Panc1 (cell line): ENCODE data around the gene POLR2C. TPM values are rescaled to one million over a fixed set of nuclear protein-coding genes. Genes with fewer than 3 reads are reported as not detected.

Experiments used
- ATAC-seq: fragments of 200-7000 bp; cut with Tn5 transposase; 2 replicates; pipeline ENCODE4 v1.9.1; 2020; ENCODE audit warnings: mild to moderate bottlenecking, moderate library complexity
- BruUV-seq: library from RNA; stranded (reverse); fragments of 400-500 nt; replicated peaks from 2 replicates; lab custom pipeline; 2021; lab: Mats Ljungman, UMichigan
- CTCF ChIA-PET: fragments of 300-600 bp; sonication (Branson Sonifier 250); formaldehyde crosslinking; loops from one replicate; lab custom pipeline; 2022; ENCODE audit warnings: antibody characterized with exemption; lab: Charles Lee
- POLR2A ChIA-PET: fragments of 300-600 bp; sonication (Branson Sonifier 250); formaldehyde crosslinking; loops from one replicate; lab custom pipeline; 2022; ENCODE audit warnings: antibody characterized with exemption; lab: Charles Lee
- DNase-seq: peaks from one replicate; pipeline ENCODE4 v3.0.0-alpha.2; 2010; ENCODE audit warnings: low read depth, low spot score
- H3K27ac ChIP-seq: 2 replicates; pipeline ENCODE4 v1.5.1; 2011; ENCODE audit warnings: mild to moderate bottlenecking, low read length, inconsistent platforms
- H3K27me3 ChIP-seq: fragments of 200-500 bp; sonication (Bioruptor generic); 2 replicates; pipeline ENCODE4 v1.6.0; 2014; ENCODE audit warnings: low read length, inconsistent platforms; ENCODE audit not compliant: control insufficient read depth, insufficient read depth
- H3K36me3 ChIP-seq: fragments of 200-500 bp; sonication (Bioruptor generic); 2 replicates; pipeline ENCODE4 v1.5.1; 2014; ENCODE audit warnings: inconsistent platforms, mild to moderate bottlenecking, low read length, moderate library complexity; ENCODE audit not compliant: control insufficient read depth, insufficient read depth
- H3K4me1 ChIP-seq: 2 replicates; pipeline ENCODE4 v1.5.1; 2011; ENCODE audit warnings: inconsistent platforms, mild to moderate bottlenecking, low read length, moderate library complexity; ENCODE audit not compliant: control insufficient read depth, insufficient read depth
- H3K4me3 ChIP-seq, 2 experiments: 2 replicates each; pipeline ENCODE4 v1.5.1; 2011 to 2012; ENCODE audit warnings: low read depth in 2 of 2, low read length in 2 of 2, mild to moderate bottlenecking in 2 of 2, inconsistent platforms in 1 of 2, moderate library complexity in 1 of 2
- H3K9me3 ChIP-seq: fragments of 200-500 bp; sonication (Bioruptor generic); 2 replicates; pipeline ENCODE4 v1.5.1; 2014; ENCODE audit warnings: low read depth, mild to moderate bottlenecking, inconsistent platforms, low read length, moderate library complexity; ENCODE audit not compliant: control insufficient read depth, insufficient read depth
- POLR2AphosphoS5 ChIP-seq: IDR thresholded peaks from 2 replicates; pipeline ENCODE4 v1.6.1; 2012; ENCODE audit warnings: mild to moderate bottlenecking, low read depth, low read length, moderate library complexity
- SIN3A ChIP-seq: IDR thresholded peaks from 2 replicates; pipeline ENCODE4 v1.6.1; 2012; ENCODE audit warnings: low read depth, mild to moderate bottlenecking, low read length, moderate library complexity, borderline replicate concordance; ENCODE audit not compliant: insufficient read depth
- TCF7L2 ChIP-seq: IDR thresholded peaks from 2 replicates; pipeline ENCODE4 v1.6.1; 2011; ENCODE audit warnings: mild to moderate bottlenecking, low read depth, low read length, inconsistent platforms
- in situ Hi-C: cut with HindIII; loops from 2 replicates; pipeline ENCODE4 v1.10.0; 2016; ENCODE audit warnings: low sequenced_read_pairs, low pct_unique_long_range_greater_than_20kb
- intact Hi-C: fragments of 100-400 bp; cut with micrococcal nuclease; formaldehyde crosslinking; loops from one replicate; pipeline ENCODE4 v1.10.0; 2022; ENCODE audit not compliant: unreplicated experiment
- total RNA-seq: library from RNA; stranded (reverse); gene quantifications from one replicate; pipeline ENCODE4 v1.2.1, GENCODE V29; 2021; ENCODE audit not compliant: unreplicated experiment
- TF ChIP-seq, protein P1 (sequence below): fragments of 450-650 bp; IDR thresholded peaks from 2 replicates; pipeline ENCODE4 v1.5.1; 2017; ENCODE audit warnings: mild to moderate bottlenecking
- TF ChIP-seq, protein P2 (sequence below), 2 experiments: IDR thresholded peaks; 2 replicates each; pipeline ENCODE4 v1.6.1; 2011 to 2012; ENCODE audit warnings: low read depth in 2 of 2, control low read depth in 1 of 2, low read length in 1 of 2, mild to moderate bottlenecking in 1 of 2, moderate library complexity in 1 of 2; ENCODE audit not compliant: insufficient read depth in 1 of 2

POLR2C gene
- total RNA-seq, 1 experiment from 2014 or later: 53.9 TPM

DNA sequence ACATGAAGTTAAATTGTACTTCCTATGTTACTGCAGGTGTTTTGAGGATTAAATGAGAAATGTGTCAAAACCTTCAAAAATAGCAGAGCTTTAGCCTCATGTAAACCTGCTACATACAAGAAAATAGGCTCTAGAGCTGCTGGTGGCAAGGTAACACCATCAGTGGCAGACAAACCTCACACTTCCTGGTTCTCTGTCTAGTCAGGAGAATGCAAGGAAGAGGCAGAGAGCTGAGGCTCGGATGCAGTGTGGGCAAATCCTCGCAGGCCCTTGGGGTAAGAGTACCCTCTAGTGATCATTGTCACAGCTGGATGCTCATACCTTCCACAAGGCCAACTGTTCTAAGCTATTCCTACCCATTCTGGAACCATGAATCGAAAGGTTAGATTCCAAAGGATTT lies 29.5 kb upstream of the POLR2C start:
- ATAC-seq: no peak
- BruUV-seq: no TSS peak
- ChIA-PET CTCF (no interaction called here), POLR2A (interaction anchor here (0.5 kb wide), 1 partner anchor 73 kb away, joined by 8 read pairs; no protein-coding TSS in a partner anchor)
- Histone ChIP-seq H3K4me1 (no peaks in the 10 kb centered on the region), H3K27ac (no peak overlapping the region), H3K9me3 (no peaks in the 10 kb centered on the region), H3K4me3 (no peak overlapping the region), H3K36me3 (peaks cover 21% of the 10 kb centered on the region), H3K27me3 (no peaks in the 10 kb centered on the region)
- intact Hi-C loops (no loop called here), in situ Hi-C loops (no loop called here)
- DNase-seq: no peak
- no peak for TF ChIP-seq TCF7L2
- TF ChIP-seq, protein P1, sequence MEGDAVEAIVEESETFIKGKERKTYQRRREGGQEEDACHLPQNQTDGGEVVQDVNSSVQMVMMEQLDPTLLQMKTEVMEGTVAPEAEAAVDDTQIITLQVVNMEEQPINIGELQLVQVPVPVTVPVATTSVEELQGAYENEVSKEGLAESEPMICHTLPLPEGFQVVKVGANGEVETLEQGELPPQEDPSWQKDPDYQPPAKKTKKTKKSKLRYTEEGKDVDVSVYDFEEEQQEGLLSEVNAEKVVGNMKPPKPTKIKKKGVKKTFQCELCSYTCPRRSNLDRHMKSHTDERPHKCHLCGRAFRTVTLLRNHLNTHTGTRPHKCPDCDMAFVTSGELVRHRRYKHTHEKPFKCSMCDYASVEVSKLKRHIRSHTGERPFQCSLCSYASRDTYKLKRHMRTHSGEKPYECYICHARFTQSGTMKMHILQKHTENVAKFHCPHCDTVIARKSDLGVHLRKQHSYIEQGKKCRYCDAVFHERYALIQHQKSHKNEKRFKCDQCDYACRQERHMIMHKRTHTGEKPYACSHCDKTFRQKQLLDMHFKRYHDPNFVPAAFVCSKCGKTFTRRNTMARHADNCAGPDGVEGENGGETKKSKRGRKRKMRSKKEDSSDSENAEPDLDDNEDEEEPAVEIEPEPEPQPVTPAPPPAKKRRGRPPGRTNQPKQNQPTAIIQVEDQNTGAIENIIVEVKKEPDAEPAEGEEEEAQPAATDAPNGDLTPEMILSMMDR: no peak
- no peak for TF ChIP-seq SIN3A
- TF ChIP-seq, protein P2, sequence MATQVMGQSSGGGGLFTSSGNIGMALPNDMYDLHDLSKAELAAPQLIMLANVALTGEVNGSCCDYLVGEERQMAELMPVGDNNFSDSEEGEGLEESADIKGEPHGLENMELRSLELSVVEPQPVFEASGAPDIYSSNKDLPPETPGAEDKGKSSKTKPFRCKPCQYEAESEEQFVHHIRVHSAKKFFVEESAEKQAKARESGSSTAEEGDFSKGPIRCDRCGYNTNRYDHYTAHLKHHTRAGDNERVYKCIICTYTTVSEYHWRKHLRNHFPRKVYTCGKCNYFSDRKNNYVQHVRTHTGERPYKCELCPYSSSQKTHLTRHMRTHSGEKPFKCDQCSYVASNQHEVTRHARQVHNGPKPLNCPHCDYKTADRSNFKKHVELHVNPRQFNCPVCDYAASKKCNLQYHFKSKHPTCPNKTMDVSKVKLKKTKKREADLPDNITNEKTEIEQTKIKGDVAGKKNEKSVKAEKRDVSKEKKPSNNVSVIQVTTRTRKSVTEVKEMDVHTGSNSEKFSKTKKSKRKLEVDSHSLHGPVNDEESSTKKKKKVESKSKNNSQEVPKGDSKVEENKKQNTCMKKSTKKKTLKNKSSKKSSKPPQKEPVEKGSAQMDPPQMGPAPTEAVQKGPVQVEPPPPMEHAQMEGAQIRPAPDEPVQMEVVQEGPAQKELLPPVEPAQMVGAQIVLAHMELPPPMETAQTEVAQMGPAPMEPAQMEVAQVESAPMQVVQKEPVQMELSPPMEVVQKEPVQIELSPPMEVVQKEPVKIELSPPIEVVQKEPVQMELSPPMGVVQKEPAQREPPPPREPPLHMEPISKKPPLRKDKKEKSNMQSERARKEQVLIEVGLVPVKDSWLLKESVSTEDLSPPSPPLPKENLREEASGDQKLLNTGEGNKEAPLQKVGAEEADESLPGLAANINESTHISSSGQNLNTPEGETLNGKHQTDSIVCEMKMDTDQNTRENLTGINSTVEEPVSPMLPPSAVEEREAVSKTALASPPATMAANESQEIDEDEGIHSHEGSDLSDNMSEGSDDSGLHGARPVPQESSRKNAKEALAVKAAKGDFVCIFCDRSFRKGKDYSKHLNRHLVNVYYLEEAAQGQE (IDR thresholded peaks at IDR 0.05; ENCODE audit: insufficient read depth in 1 of 2, low read depth in 2 of 2, low read length in 1 of 2): no peak
- TF ChIP-seq POLR2AphosphoS5: no peak

DNA sequence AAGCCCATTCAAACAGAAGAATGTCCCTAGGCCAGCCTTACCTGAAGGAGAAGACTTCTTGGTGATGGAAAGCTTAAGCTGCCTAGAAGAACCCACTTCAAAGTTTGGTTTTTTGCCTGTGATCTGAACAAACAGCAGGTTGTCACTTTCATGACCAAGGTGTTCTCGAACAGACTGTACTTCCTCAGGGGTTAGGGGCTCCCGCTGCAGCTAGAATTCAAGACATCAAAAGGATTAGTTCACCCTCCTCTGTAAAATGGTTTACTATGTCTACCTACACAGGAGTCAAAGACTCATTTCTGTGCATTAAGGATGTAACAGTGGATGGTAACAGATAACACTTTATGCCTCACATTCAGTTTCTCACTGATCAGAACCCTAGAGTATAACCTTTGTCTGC lies 28.5 kb upstream of the POLR2C start:
- H3K36me3 ChIP-seq: peaks cover 21% of the 10 kb centered on the region
- no peak for ATAC-seq
- CTCF ChIA-PET: no interaction called here

More for the DNA sequence above, 28.5 kb upstream of the POLR2C start:
- BruUV-seq: no TSS peak
- Histone ChIP-seq H3K4me3 (no peak overlapping the region), H3K4me1 (no peaks in the 10 kb centered on the region), H3K27ac (no peak overlapping the region), H3K9me3 (no peaks in the 10 kb centered on the region), H3K27me3 (no peaks in the 10 kb centered on the region)
- POLR2A ChIA-PET: interaction anchor here (0.5 kb wide), 1 partner anchor 14 kb away, joined by 7 read pairs; no protein-coding TSS in a partner anchor
- TF ChIP-seq, protein P2 (IDR thresholded peaks at IDR 0.05; ENCODE audit: insufficient read depth in 1 of 2, low read depth in 2 of 2, low read length in 1 of 2): no peak
- no peak for TF ChIP-seq SIN3A
- TF ChIP-seq, protein P1: no peak
- in situ Hi-C loops: no loop called here
- no peak for DNase-seq
- intact Hi-C loops: no loop called here
